ENCODE results near the gene SPECC1L. TPM values are rescaled to one million over a fixed set of nuclear protein-coding genes. Genes with fewer than 3 reads are reported as not detected.

The SPECC1L gene
- total RNA-seq, 1 donor = 40.2 TPM

DNA sequence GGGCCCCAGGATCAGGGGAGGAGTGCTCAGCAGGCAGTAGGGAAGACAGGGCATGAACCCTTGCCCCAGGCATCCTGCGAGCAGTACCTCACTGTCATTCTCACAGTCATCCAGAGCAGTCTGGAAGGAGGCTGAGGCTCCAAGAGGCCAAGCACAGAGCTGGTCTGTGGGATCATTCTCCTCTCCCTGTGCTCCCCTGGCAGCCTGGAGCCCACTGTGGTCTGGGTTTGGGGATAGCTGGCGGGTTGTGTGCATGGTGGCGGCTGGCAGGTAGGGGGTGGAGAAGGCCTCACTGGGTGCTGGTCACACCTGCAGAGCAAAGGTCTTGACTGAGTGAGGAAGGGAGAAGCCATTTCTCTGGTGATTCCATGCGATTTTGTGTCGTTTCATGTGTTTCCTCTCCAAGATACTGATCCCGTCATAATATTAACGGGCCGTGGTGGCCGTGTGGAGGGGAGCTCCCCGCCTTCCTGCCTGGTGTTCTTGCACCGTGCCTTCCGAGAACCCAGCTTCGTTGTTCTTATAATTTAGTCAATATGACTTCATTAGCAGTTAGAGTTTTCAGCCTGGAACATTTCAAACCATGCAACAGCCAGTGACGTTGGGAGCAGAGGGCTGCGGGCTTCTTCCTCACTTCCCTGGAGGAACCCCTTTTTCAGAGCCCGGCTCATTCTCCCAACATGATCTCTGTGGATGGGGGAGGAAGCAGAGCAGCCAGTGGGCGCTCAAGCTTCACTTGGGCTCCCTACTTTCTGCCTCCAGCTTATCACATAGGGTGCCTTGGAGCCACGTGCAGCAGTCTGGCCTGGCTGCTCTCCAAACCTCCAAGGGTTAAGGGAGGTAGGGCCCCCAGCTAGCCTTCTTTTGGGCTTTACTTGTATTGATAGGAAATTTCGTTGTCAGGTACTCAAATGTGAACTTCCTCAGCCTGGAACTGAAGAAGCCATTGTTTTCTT, 136.0 kb downstream of the SPECC1L start:
- TF ChIP-seq, protein P1, sequence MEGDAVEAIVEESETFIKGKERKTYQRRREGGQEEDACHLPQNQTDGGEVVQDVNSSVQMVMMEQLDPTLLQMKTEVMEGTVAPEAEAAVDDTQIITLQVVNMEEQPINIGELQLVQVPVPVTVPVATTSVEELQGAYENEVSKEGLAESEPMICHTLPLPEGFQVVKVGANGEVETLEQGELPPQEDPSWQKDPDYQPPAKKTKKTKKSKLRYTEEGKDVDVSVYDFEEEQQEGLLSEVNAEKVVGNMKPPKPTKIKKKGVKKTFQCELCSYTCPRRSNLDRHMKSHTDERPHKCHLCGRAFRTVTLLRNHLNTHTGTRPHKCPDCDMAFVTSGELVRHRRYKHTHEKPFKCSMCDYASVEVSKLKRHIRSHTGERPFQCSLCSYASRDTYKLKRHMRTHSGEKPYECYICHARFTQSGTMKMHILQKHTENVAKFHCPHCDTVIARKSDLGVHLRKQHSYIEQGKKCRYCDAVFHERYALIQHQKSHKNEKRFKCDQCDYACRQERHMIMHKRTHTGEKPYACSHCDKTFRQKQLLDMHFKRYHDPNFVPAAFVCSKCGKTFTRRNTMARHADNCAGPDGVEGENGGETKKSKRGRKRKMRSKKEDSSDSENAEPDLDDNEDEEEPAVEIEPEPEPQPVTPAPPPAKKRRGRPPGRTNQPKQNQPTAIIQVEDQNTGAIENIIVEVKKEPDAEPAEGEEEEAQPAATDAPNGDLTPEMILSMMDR (IDR thresholded peaks at IDR 0.05; ENCODE audit: insufficient read depth, low read depth, low read length) = no peak
- H3K4me3 ChIP-seq (ENCODE audit: low read depth, low read length) = no peak overlapping the region
- no peak for DNase-seq (ENCODE audit: low read depth)

- DNase-seq (ENCODE audit: low read depth) = no peak
- TF ChIP-seq, protein P1 (IDR thresholded peaks at IDR 0.05; ENCODE audit: insufficient read depth, low read depth, low read length) = no peak
- H3K4me3 ChIP-seq (ENCODE audit: low read depth, low read length) = no peak overlapping the region
Observed at GRCh38 chr22:24407278-24407665, 136.6 kb downstream of the SPECC1L start.

DNA sequence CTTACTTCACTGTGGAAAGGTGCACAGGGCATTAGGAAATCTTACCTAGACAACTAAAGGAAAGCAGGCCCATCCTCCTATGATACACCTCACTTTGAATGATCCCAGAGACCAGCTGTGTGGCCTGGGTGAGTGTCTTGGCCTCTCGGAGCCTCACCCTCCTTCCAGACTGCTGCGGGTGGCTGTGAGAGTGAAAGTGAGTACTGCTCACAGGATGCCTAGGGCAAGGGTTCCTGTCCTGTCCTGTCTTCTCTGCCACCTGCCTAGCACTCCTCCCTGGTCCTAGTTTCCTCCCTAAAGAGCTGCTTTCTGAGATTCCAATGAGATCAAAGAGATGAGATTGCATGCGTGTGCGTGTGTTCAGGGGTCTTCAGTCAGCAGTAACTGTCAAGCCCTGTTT, 137.3 kb downstream of the SPECC1L start:
- TF ChIP-seq, protein P1 (IDR thresholded peaks at IDR 0.05; ENCODE audit: insufficient read depth, low read depth, low read length) = no peak
- no peak overlapping the region for H3K4me3 ChIP-seq (ENCODE audit: low read depth, low read length)
- no peak for DNase-seq (ENCODE audit: low read depth)

DNA sequence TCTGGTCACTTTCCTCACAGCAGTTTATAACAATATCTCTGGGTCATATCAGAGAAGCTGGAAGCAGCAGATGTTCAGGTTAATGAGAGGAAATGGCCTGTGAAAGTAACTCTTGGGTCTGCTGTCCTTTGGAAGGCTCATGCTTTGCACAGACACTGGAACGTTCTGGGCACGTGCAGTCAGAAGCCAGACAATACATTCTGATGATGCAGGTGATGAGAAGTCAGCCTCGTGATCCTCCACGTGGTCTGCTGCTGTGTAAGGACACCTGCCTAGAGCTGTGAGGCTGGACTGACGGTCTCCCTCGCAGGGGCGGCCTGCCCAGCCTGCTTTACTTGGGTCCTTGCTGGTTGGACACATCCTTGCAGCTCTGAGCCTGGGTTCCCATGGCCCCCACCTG, 138.0 kb downstream of the SPECC1L start:
- no peak for DNase-seq (ENCODE audit: low read depth)
- no peak overlapping the region for H3K4me3 ChIP-seq (ENCODE audit: low read depth, low read length)
- TF ChIP-seq, protein P1 (IDR thresholded peaks at IDR 0.05; ENCODE audit: insufficient read depth, low read depth, low read length) = no peak

DNA sequence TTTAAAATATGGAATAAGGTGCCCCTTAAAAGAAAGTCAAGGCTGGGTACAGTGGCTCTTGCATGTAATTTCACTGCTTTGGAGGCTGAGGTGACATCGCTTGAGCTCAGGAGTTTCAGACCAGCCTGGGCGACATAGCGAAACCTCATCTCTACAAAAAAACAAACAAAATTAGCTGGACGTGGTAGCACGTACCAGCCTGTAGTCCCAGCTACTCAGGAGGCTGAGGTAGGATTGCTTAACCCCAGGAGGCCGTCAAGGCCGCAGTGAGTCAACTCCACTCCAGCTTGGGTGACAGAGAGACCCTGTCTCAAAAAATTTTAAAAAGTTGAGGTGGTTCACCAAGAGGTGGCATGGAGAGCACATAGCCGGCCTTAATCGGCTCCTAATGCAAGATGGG, 139.1 kb downstream of the SPECC1L start:
- TF ChIP-seq, protein P1 (IDR thresholded peaks at IDR 0.05; ENCODE audit: insufficient read depth, low read depth, low read length) = no peak
- no peak overlapping the region for H3K4me3 ChIP-seq (ENCODE audit: low read depth, low read length)
- no peak for DNase-seq (ENCODE audit: low read depth)

DNA sequence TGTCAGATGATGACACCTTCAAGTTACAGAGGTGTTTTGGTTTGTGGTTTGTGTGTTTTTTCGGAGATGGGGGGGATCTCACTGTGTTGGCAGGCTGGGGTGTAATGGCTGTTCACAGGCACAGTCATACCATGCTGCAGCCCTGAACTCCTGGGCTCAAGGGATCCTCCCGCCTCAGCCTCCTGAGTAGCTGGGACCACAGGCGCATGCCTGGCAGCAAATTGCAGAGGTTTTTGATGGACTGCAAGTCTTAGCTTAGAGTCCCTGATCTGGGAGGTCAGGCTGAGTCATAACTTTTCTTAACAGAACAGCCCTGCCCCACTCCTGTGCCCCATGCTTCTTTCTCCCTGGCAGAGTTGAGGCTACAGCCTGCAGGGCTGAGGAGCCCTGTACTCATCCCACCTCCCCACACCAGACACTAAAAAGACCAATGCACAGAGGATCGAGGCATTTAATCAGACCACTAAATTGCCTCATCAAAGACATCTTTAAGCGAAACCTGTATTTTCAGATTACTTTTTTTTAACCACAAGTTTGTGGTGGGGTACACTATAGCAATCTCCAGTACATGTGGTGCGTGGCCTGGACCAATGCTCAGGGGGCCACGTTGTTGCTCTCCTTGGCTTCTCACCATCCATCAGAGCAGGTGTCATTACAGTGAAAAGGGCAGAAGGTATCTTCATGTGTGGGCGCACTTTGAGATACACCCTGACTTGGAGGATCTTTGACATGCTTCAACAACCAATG, 139.7 kb downstream of the SPECC1L start:
- DNase-seq (ENCODE audit: low read depth) = no peak
- H3K4me3 ChIP-seq (ENCODE audit: low read depth, low read length) = no peak overlapping the region
- TF ChIP-seq, protein P1 (IDR thresholded peaks at IDR 0.05; ENCODE audit: insufficient read depth, low read depth, low read length) = no peak
